Caco-2 (cell line): Measurements from ENCODE around the gene DPY19L3. TPM values are rescaled to one million over a fixed set of nuclear protein-coding genes. Genes with fewer than 3 reads are reported as not detected.

Experiments used
- BruUV-seq: library from RNA; stranded (reverse); fragments of 400-500 nt; replicated peaks from 2 replicates; lab custom pipeline; 2021; lab: Mats Ljungman, UMichigan
- CTCF ChIA-PET: fragments of 300-600 bp; sonication (Branson Sonifier 250); formaldehyde crosslinking; loops from one replicate; lab custom pipeline; 2022; ENCODE audit warnings: antibody characterized with exemption; lab: Charles Lee
- POLR2A ChIA-PET: fragments of 300-600 bp; sonication (Branson Sonifier 250); formaldehyde crosslinking; loops from one replicate; lab custom pipeline; 2022; ENCODE audit warnings: antibody characterized with exemption; lab: Charles Lee
- DNase-seq, 2 experiments: peaks; one replicate each; pipeline versions ENCODE4 v3.0.0 to v3.0.0-alpha.2; 2020 to 2022
- H3K27me3 ChIP-seq: replicated peaks from 2 replicates; pipeline ENCODE4 v1.6.0; 2011; ENCODE audit warnings: low read length; ENCODE audit not compliant: control insufficient read depth, insufficient read depth
- H3K36me3 ChIP-seq: 2 replicates; pipeline ENCODE4 v1.5.1; 2011; ENCODE audit warnings: low read length; ENCODE audit not compliant: control insufficient read depth, insufficient read depth
- H3K4me1 ChIP-seq: fragments of 250-450 bp; sonication (Bioruptor Pico); 2 replicates; pipeline ENCODE4 v1.5.1; 2020; ENCODE audit warnings: mild to moderate bottlenecking
- H3K4me3 ChIP-seq: 2 replicates; pipeline ENCODE4 v1.5.1; 2011; ENCODE audit warnings: low read depth, mild to moderate bottlenecking, control low read depth, low read length
- H3K9me3 ChIP-seq: fragments of 250-450 bp; sonication (Bioruptor Pico); 2 replicates; pipeline ENCODE4 v1.5.1; 2020; ENCODE audit warnings: mild to moderate bottlenecking, moderate library complexity
- H3K27ac Mint-ChIP-seq: one replicate; pipeline ENCODE4 v1.8.0; 2022; ENCODE audit warnings: mixed read lengths; ENCODE audit not compliant: unreplicated experiment
- H3K27me3 Mint-ChIP-seq: one replicate; pipeline ENCODE4 v1.8.0; 2022; ENCODE audit warnings: mixed read lengths; ENCODE audit not compliant: insufficient read depth, unreplicated experiment
- H3K36me3 Mint-ChIP-seq: one replicate; pipeline ENCODE4 v1.8.0; 2022; ENCODE audit warnings: mild to moderate bottlenecking, mixed read lengths; ENCODE audit not compliant: insufficient read depth, unreplicated experiment
- H3K4me1 Mint-ChIP-seq: one replicate; pipeline ENCODE4 v1.8.0; 2022; ENCODE audit warnings: low read depth, mixed read lengths; ENCODE audit not compliant: unreplicated experiment
- H3K4me3 Mint-ChIP-seq: one replicate; pipeline ENCODE4 v1.8.0; 2022; ENCODE audit warnings: mild to moderate bottlenecking, moderate library complexity, mixed read lengths; ENCODE audit not compliant: unreplicated experiment
- H3K9me3 Mint-ChIP-seq: one replicate; pipeline ENCODE4 v1.8.0; 2022; ENCODE audit warnings: mixed read lengths; ENCODE audit not compliant: unreplicated experiment
- intact Hi-C: fragments of 100-400 bp; cut with micrococcal nuclease; formaldehyde crosslinking; loops from one replicate; pipeline ENCODE4 v1.10.0; 2022; ENCODE audit not compliant: unreplicated experiment
- total RNA-seq: library from RNA; stranded (reverse); gene quantifications from 2 replicates; pipeline ENCODE4 v1.2.3, GENCODE V29; 2022
- TF ChIP-seq, protein P1 (sequence below), 2 experiments: fragments of 200-600 bp in 1 of 2; IDR thresholded peaks; 1 replicate in 1 of 2; 2 replicates in 1 of 2; pipeline versions ENCODE4 v1.5.1 to v1.8.0; 2011 to 2022; ENCODE audit warnings: antibody characterized with exemption in 1 of 2, control low read depth in 1 of 2, inconsistent platforms in 1 of 2, low read depth in 1 of 2, low read length in 1 of 2, mild to moderate bottlenecking in 1 of 2, moderate library complexity in 1 of 2; ENCODE audit not compliant: insufficient read depth in 1 of 2, severe bottlenecking in 1 of 2, unreplicated experiment in 1 of 2

DPY19L3 gene
- total RNA-seq, 1 experiment from 2014 or later = 40.7 TPM

- Histone ChIP-seq H3K4me1 (peaks cover 13% of the 10 kb centered on the region), H3K9me3 (no peaks in the 10 kb centered on the region), H3K27me3 (no peaks in the 10 kb centered on the region), H3K36me3 (no peaks in the 10 kb centered on the region; the same call in 1 of the 2 replicates), H3K4me3 (no peak overlapping the region)
- no peak overlapping the region for H3K4me3 Mint-ChIP-seq
- intact Hi-C loops = no loop called here
- no peaks in the 10 kb centered on the region for H3K27me3 Mint-ChIP-seq
- ChIA-PET CTCF (interaction anchor here (1.3 kb wide), 1 partner anchor 49 kb away, joined by 4 read pairs; no protein-coding TSS in a partner anchor), POLR2A (no interaction called here)
- BruUV-seq = no TSS peak
- peaks cover 9% of the 10 kb centered on the region for H3K4me1 Mint-ChIP-seq
- no peak overlapping the region for H3K27ac Mint-ChIP-seq
- DNase-seq = no peak
- peaks cover 25% of the 10 kb centered on the region for H3K36me3 Mint-ChIP-seq
- TF ChIP-seq, protein P1, sequence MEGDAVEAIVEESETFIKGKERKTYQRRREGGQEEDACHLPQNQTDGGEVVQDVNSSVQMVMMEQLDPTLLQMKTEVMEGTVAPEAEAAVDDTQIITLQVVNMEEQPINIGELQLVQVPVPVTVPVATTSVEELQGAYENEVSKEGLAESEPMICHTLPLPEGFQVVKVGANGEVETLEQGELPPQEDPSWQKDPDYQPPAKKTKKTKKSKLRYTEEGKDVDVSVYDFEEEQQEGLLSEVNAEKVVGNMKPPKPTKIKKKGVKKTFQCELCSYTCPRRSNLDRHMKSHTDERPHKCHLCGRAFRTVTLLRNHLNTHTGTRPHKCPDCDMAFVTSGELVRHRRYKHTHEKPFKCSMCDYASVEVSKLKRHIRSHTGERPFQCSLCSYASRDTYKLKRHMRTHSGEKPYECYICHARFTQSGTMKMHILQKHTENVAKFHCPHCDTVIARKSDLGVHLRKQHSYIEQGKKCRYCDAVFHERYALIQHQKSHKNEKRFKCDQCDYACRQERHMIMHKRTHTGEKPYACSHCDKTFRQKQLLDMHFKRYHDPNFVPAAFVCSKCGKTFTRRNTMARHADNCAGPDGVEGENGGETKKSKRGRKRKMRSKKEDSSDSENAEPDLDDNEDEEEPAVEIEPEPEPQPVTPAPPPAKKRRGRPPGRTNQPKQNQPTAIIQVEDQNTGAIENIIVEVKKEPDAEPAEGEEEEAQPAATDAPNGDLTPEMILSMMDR (IDR thresholded peaks at IDR 0.05; ENCODE audit: insufficient read depth in 1 of 2, low read depth in 1 of 2, low read length in 1 of 2, severe bottlenecking in 1 of 2, unreplicated experiment in 1 of 2) = no peak
- H3K9me3 Mint-ChIP-seq = no peaks in the 10 kb centered on the region
Observed at GRCh38 chr19:32388393-32388855, 17.1 kb upstream of the DPY19L3 start.

DNA sequence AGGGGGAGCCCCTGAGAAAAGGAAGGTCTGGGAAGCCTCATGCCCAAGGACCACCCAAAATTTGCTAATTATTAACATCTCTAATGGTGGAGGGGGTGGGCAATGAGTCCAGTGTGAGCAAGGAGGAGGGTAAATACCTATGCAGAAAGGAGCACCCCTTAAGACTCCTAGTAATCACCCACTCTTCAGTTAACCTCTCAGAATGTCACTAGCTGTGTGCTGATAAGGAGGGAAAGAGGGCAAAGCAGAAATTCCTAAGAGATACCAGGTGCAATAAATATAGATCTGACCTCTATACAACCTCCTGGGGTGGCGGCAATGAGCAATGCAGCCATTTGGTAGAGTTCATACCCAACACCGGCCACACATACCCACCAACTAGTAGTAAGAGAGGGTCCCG, 12.7 kb upstream of the DPY19L3 start:
- Mint-ChIP-seq H3K36me3 (peaks cover 19% of the 10 kb centered on the region), H3K4me3 (no peak overlapping the region), H3K4me1 (peaks cover 13% of the 10 kb centered on the region), H3K27me3 (no peaks in the 10 kb centered on the region), H3K9me3 (no peaks in the 10 kb centered on the region), H3K27ac (peak overlapping the region; percentile 58)
- intact Hi-C loops = no loop called here
- H3K9me3 ChIP-seq = no peaks in the 10 kb centered on the region
- TF ChIP-seq, protein P1 (IDR thresholded peaks at IDR 0.05; ENCODE audit: insufficient read depth in 1 of 2, low read depth in 1 of 2, low read length in 1 of 2, severe bottlenecking in 1 of 2, unreplicated experiment in 1 of 2) = no peak
- no peaks in the 10 kb centered on the region for H3K36me3 ChIP-seq
- no TSS peak for BruUV-seq
- H3K27me3 ChIP-seq = no peaks in the 10 kb centered on the region
- H3K4me3 ChIP-seq = no peak overlapping the region
- peaks cover 24% of the 10 kb centered on the region for H3K4me1 ChIP-seq
- DNase-seq = peak; percentile 34 to 65
- CTCF ChIA-PET = interaction anchor here (0.6 kb wide), 1 partner anchor 177 kb away, joined by 6 read pairs; no protein-coding TSS in a partner anchor
- POLR2A ChIA-PET = interaction anchor here (1.0 to 1.2 kb wide), 2 partner anchors 13 to 19 kb away, joined by 3 to 4 read pairs; partner anchors contain the start of gene DPY19L3

GRCh38 chr19:32396046-32396652, 9.4 kb upstream of the DPY19L3 start:
- intact Hi-C loops = no loop called here
- Histone ChIP-seq H3K4me1 (peaks cover 28% of the 10 kb centered on the region), H3K9me3 (no peaks in the 10 kb centered on the region), H3K36me3 (no peaks in the 10 kb centered on the region), H3K27me3 (no peaks in the 10 kb centered on the region), H3K4me3 (no peak overlapping the region)
- H3K27me3 Mint-ChIP-seq = no peaks in the 10 kb centered on the region
- no peak for DNase-seq
- H3K36me3 Mint-ChIP-seq = peaks cover 19% of the 10 kb centered on the region
- CTCF ChIA-PET = no interaction called here
- no peak overlapping the region for H3K4me3 Mint-ChIP-seq
- TF ChIP-seq, protein P1 (IDR thresholded peaks at IDR 0.05; ENCODE audit: insufficient read depth in 1 of 2, low read depth in 1 of 2, low read length in 1 of 2, severe bottlenecking in 1 of 2, unreplicated experiment in 1 of 2) = no peak
- peaks cover 13% of the 10 kb centered on the region for H3K4me1 Mint-ChIP-seq
- BruUV-seq = no TSS peak
- POLR2A ChIA-PET = no interaction called here
- H3K9me3 Mint-ChIP-seq = no peaks in the 10 kb centered on the region
- H3K27ac Mint-ChIP-seq = no peak overlapping the region
